ENCODE measurements around the gene CERS6. TPM values are rescaled to one million over a fixed set of nuclear protein-coding genes. Genes with fewer than 3 reads are reported as not detected.

The CERS6 gene
- total RNA-seq, 1 donor = 16.0 TPM

- no peak overlapping the region for H3K4me3 ChIP-seq (ENCODE audit: low read depth, low read length)
- no peak for TF ChIP-seq CTCF (IDR thresholded peaks at IDR 0.05; ENCODE audit: insufficient read depth, low read depth, low read length)
- no peak for DNase-seq (ENCODE audit: low read depth)
Observed at GRCh38 chr2:168608796-168609195, 152.7 kb downstream of the CERS6 start.

DNA sequence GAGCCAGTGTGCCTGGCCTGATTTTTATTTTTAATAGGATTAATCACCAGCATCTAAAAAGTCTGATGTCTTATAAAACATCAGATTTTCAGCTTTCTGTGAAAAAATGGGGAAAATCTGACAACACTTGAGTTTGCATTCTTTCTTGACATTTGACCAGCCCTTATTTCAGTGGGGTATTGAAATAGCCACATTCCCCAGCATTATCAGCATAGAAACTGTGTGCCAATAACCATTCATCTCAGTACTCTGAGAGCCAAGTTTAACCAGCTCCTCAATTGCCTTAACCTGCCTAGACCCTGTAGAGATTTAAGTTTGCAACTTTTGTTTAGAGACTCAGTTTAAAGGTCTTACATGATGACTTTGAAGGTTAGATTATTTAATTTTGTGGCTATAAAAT is 155.0 kb downstream of the CERS6 start:
- H3K4me3 ChIP-seq (ENCODE audit: low read depth, low read length) = no peak overlapping the region
- no peak for DNase-seq (ENCODE audit: low read depth)
- no peak for TF ChIP-seq CTCF (IDR thresholded peaks at IDR 0.05; ENCODE audit: insufficient read depth, low read depth, low read length)

DNA sequence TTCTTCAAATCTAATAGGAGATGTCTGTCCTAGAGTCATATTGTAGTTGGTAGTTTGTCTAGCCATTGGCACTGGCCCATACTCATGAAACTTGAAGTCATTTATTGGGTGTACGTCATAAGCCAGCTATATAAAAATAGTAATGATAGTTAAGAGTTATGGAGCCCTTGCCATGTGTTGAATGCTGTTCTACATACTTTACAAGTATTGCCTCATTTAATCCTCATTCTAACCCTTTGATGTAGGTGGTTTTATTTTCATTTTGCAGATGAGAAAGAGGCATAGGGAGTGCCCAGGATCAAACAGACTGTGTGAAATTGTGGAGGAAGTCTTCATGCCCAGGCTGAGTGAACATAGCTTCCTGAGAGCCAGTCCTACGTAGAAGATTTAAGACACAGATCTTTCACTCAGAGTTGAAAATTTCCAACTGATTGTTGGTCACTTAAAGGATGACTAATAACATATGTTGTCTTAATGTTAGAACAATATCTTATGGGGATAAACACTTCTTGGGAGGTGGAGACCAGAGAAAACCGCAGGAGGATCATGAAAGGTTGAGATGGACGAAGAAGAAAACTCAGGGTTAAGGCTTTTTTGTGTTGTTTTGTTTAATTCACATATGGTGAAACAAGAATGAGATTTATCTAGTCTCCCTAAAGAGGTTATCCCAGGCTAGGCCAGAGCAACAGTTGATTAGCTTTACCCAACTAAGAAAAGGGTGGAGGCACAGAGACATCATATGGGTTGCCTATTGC is 156.0 kb downstream of the CERS6 start:
- no peak overlapping the region for H3K4me3 ChIP-seq (ENCODE audit: low read depth, low read length)
- TF ChIP-seq CTCF (IDR thresholded peaks at IDR 0.05; ENCODE audit: insufficient read depth, low read depth, low read length) = no peak
- DNase-seq (ENCODE audit: low read depth) = peak; percentile 56

GRCh38 chr2:168612719-168613118 is 156.6 kb downstream of the CERS6 start:
- DNase-seq (ENCODE audit: low read depth) = no peak
- no peak for TF ChIP-seq CTCF (IDR thresholded peaks at IDR 0.05; ENCODE audit: insufficient read depth, low read depth, low read length)

GRCh38 chr2:168613551-168613950 is 157.5 kb downstream of the CERS6 start:
- DNase-seq (ENCODE audit: low read depth) = no peak
- TF ChIP-seq CTCF (IDR thresholded peaks at IDR 0.05; ENCODE audit: insufficient read depth, low read depth, low read length) = no peak
- H3K4me3 ChIP-seq (ENCODE audit: low read depth, low read length) = no peak overlapping the region

More at GRCh38 chr2:168612719-168613118, 156.6 kb downstream of the CERS6 start:
- no peak overlapping the region for H3K4me3 ChIP-seq (ENCODE audit: low read depth, low read length)

DNA sequence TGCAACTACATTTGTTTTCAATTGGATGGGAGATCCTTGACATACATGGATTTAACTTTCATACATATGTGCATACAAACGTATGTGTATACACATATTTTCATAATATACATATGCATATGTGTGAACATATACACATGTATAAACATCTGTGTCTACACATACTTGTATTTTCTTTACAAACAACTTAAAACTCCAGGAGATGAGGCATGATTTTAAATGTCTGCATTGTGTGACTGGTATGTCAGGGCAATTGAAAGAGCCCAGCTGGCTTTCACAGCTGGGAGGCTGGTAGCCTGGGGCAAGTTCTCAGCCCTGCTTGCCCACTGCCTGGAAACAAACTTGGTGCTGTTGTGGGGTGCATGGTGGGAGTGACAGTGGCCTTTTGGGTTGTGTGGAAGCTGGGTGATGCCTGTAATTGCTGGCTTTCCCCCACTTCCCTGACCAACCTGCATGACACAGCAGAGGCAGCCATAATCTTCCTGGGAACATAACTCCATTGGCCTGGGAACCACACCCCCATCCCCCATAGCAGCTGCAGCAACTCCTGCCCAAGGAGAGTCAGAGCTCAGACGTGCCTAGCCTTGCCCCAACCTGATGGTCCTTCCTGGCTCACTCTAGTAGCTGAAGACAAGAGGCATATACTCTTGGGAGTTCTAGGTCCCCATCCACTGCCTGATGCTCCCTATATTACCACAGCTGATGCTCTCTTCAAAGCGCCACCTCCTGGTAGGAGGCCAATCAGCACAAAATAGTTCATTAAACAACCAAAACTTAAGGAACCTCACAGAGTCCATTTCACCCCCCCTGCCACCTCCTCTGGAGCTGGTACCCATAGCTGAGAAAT is 158.3 kb downstream of the CERS6 start:
- no peak for DNase-seq (ENCODE audit: low read depth)
- TF ChIP-seq CTCF (IDR thresholded peaks at IDR 0.05; ENCODE audit: insufficient read depth, low read depth, low read length) = peak; percentile 18
- no peak overlapping the region for H3K4me3 ChIP-seq (ENCODE audit: low read depth, low read length)
